ENCODE data around the gene IQCC. TPM values are rescaled to one million over a fixed set of nuclear protein-coding genes. Genes with fewer than 3 reads are reported as not detected.

IQCC gene
- total and polyA plus RNA-seq, 2 experiments from 2014 or later = 1.4 to 4.8 TPM

GRCh38 chr1:32215629-32216480 lies 10.4 kb downstream of the IQCC start:
- H3K9me3 ChIP-seq (ENCODE audit: low read depth) = no peaks in the 10 kb centered on the region
- TF ChIP-seq CTCF (IDR thresholded peaks at IDR 0.05; ENCODE audit: low read depth, low read length) = peak; percentile 85
- no peak overlapping the region for H3K27ac ChIP-seq
- H3K36me3 ChIP-seq = peaks cover 11% of the 10 kb centered on the region
- peak; percentile 76 to 80 for DNase-seq (ENCODE audit: low read depth in 1 of 2, low spot score in 1 of 2)
- no peak overlapping the region for H3K4me3 ChIP-seq
- H3K4me1 ChIP-seq (ENCODE audit: low read depth) = no peaks in the 10 kb centered on the region
- H3K27me3 ChIP-seq = no peaks in the 10 kb centered on the region

- Histone ChIP-seq H3K36me3 (peaks cover 11% of the 10 kb centered on the region), H3K4me1 (ENCODE audit: low read depth) (peaks cover 6% of the 10 kb centered on the region), H3K27ac (no peak overlapping the region), H3K27me3 (no peaks in the 10 kb centered on the region), H3K4me3 (no peak overlapping the region), H3K9me3 (ENCODE audit: low read depth) (no peaks in the 10 kb centered on the region)
- no peak for DNase-seq (ENCODE audit: low read depth in 1 of 2, low spot score in 1 of 2)
- TF ChIP-seq CTCF (IDR thresholded peaks at IDR 0.05; ENCODE audit: low read depth, low read length) = no peak
Measured at GRCh38 chr1:32216566-32216965, 11.1 kb downstream of the IQCC start.

GRCh38 chr1:32219022-32219421 lies 13.6 kb downstream of the IQCC start:
- H3K36me3 ChIP-seq = peaks cover 9% of the 10 kb centered on the region
- no peaks in the 10 kb centered on the region for H3K27me3 ChIP-seq
- peaks cover 10% of the 10 kb centered on the region for H3K4me1 ChIP-seq (ENCODE audit: low read depth)
- no peak overlapping the region for H3K27ac ChIP-seq
- TF ChIP-seq CTCF (IDR thresholded peaks at IDR 0.05; ENCODE audit: low read depth, low read length) = no peak
- no peaks in the 10 kb centered on the region for H3K9me3 ChIP-seq (ENCODE audit: low read depth)
- DNase-seq (ENCODE audit: low read depth in 1 of 2, low spot score in 1 of 2) = no peak
- H3K4me3 ChIP-seq = no peak overlapping the region

- Histone ChIP-seq H3K9me3 (ENCODE audit: low read depth) (no peaks in the 10 kb centered on the region), H3K27me3 (no peaks in the 10 kb centered on the region), H3K4me1 (ENCODE audit: low read depth) (peaks cover 10% of the 10 kb centered on the region), H3K36me3 (peaks cover 17% of the 10 kb centered on the region), H3K4me3 (peak overlapping the region; percentile 93), H3K27ac (no peak overlapping the region)
- no peak for DNase-seq (ENCODE audit: low read depth in 1 of 2, low spot score in 1 of 2)
- no peak for TF ChIP-seq CTCF (IDR thresholded peaks at IDR 0.05; ENCODE audit: low read depth, low read length)
Measured at GRCh38 chr1:32220746-32221580, 15.5 kb downstream of the IQCC start.

- DNase-seq (ENCODE audit: low read depth in 1 of 2, low spot score in 1 of 2) = no peak
- H3K27ac ChIP-seq = peak overlapping the region; percentile 84
- no peaks in the 10 kb centered on the region for H3K9me3 ChIP-seq (ENCODE audit: low read depth)
- peaks cover 10% of the 10 kb centered on the region for H3K4me1 ChIP-seq (ENCODE audit: low read depth)
- H3K4me3 ChIP-seq = peak overlapping the region; percentile 93
- TF ChIP-seq CTCF (IDR thresholded peaks at IDR 0.05; ENCODE audit: low read depth, low read length) = no peak
- no peaks in the 10 kb centered on the region for H3K27me3 ChIP-seq
- H3K36me3 ChIP-seq = peaks cover 16% of the 10 kb centered on the region
Measured at GRCh38 chr1:32221581-32221979, 16.1 kb downstream of the IQCC start.
